GM12865 (cell line): Measurements from ENCODE around the gene WNK2.

Source experiments
- DNase-seq: peaks from one replicate; pipeline ENCODE4 v3.0.0; 2010; ENCODE audit warnings: low read depth
- H3K4me3 ChIP-seq: 2 replicates; pipeline ENCODE4 v1.5.1; 2011; ENCODE audit warnings: mild to moderate bottlenecking, low read depth, low read length, control low read depth
- TF ChIP-seq, protein P1 (sequence below): IDR thresholded peaks from 2 replicates; pipeline ENCODE4 v1.5.1; 2011; ENCODE audit warnings: low read length, control low read depth, low read depth, inconsistent platforms; ENCODE audit not compliant: insufficient read depth; ENCODE audit errors: missing control alignments

Gene WNK2

GRCh38 chr9:93238953-93239925 lies 55.3 kb downstream of the WNK2 start:
- H3K4me3 ChIP-seq = no peak overlapping the region
- TF ChIP-seq, protein P1, sequence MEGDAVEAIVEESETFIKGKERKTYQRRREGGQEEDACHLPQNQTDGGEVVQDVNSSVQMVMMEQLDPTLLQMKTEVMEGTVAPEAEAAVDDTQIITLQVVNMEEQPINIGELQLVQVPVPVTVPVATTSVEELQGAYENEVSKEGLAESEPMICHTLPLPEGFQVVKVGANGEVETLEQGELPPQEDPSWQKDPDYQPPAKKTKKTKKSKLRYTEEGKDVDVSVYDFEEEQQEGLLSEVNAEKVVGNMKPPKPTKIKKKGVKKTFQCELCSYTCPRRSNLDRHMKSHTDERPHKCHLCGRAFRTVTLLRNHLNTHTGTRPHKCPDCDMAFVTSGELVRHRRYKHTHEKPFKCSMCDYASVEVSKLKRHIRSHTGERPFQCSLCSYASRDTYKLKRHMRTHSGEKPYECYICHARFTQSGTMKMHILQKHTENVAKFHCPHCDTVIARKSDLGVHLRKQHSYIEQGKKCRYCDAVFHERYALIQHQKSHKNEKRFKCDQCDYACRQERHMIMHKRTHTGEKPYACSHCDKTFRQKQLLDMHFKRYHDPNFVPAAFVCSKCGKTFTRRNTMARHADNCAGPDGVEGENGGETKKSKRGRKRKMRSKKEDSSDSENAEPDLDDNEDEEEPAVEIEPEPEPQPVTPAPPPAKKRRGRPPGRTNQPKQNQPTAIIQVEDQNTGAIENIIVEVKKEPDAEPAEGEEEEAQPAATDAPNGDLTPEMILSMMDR = no peak
- no peak for DNase-seq

DNA sequence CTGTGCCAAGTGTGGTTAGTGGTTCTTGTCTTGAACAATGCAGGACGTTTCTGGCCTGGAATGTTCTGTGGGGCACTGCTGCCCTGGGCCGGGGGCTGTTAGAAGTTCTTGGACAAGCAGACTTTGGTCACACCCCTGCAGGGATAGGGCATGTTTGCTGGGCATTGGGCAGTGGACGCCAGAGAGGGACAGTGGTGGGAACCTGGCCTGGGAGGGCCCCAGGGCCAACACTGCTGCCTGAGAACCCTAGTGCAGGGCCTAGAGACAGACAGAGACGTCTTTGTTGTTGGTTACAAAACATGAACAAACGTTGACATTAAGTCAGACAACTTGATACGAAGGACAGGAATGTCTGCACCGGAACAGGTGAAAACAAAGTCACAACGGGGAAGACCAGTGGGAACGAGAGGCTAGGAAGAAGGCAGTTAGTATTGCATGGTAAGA lies 57.0 kb downstream of the WNK2 start:
- no peak for DNase-seq
- TF ChIP-seq, protein P1 = no peak
- no peak overlapping the region for H3K4me3 ChIP-seq

GRCh38 chr9:93243112-93243511 lies 59.2 kb downstream of the WNK2 start:
- TF ChIP-seq, protein P1 = no peak
- no peak for DNase-seq
- H3K4me3 ChIP-seq = no peak overlapping the region

- TF ChIP-seq, protein P1 = no peak
- no peak for DNase-seq
These were observed 60.2 kb downstream of the WNK2 start for GRCh38 chr9:93244101-93244500.

GRCh38 chr9:93244510-93245436 lies 60.8 kb downstream of the WNK2 start:
- TF ChIP-seq, protein P1 = no peak
- H3K4me3 ChIP-seq = no peak overlapping the region
- DNase-seq = peak; percentile 39

More at GRCh38 chr9:93244101-93244500, 60.2 kb downstream of the WNK2 start:
- no peak overlapping the region for H3K4me3 ChIP-seq

GRCh38 chr9:93245437-93245970 lies 61.6 kb downstream of the WNK2 start:
- DNase-seq = no peak
- H3K4me3 ChIP-seq = no peak overlapping the region
- TF ChIP-seq, protein P1 = no peak
